Trophoblast cell (in vitro differentiated cells and primary cell): ENCODE measurements around the gene SPAG9.

ENCODE experiments used
- DNase-seq, 2 donors: peaks; one replicate each; pipeline ENCODE4 v3.0.0-alpha.2; 2016
- H2AFZ ChIP-seq: 2 replicates; pipeline ENCODE4 v1.6.1; 2013; ENCODE audit warnings: low read length, moderate library complexity, mild to moderate bottlenecking; ENCODE audit not compliant: insufficient read depth, poor library complexity
- H2AK5ac ChIP-seq: 2 replicates; pipeline ENCODE4 v1.6.1; 2013; ENCODE audit warnings: mild to moderate bottlenecking, low read length
- H2BK120ac ChIP-seq: 2 replicates; pipeline ENCODE4 v1.6.1; 2013; ENCODE audit warnings: low read length, mild to moderate bottlenecking, moderate library complexity; ENCODE audit not compliant: insufficient read depth, poor library complexity
- H2BK12ac ChIP-seq: 2 replicates; pipeline ENCODE4 v1.6.1; 2013; ENCODE audit warnings: mild to moderate bottlenecking, low read length, moderate library complexity
- H2BK5ac ChIP-seq: 2 replicates; pipeline ENCODE4 v1.6.1; 2013; ENCODE audit warnings: low read length, low read depth, moderate library complexity, mild to moderate bottlenecking; ENCODE audit not compliant: poor library complexity
- H3K14ac ChIP-seq: 2 replicates; pipeline ENCODE4 v1.6.1; 2013; ENCODE audit warnings: mild to moderate bottlenecking, low read length
- H3K18ac ChIP-seq: 2 replicates; pipeline ENCODE4 v1.6.1; 2013; ENCODE audit warnings: mild to moderate bottlenecking, low read length
- H3K23ac ChIP-seq: 2 replicates; pipeline ENCODE4 v1.6.1; 2013; ENCODE audit warnings: low read length
- H3K27ac ChIP-seq: 2 replicates; pipeline ENCODE4 v1.5.1; 2013; ENCODE audit warnings: low read depth, mild to moderate bottlenecking, inconsistent platforms, low read length, moderate library complexity
- H3K27me3 ChIP-seq: 2 replicates; pipeline ENCODE4 v1.6.1; 2013; ENCODE audit warnings: inconsistent platforms, mild to moderate bottlenecking, low read length, moderate library complexity; ENCODE audit not compliant: insufficient read depth
- H3K36me3 ChIP-seq, 2 experiments: 1 replicate in 1 of 2; 2 replicates in 1 of 2; pipeline ENCODE4 v1.6.1; 2013; ENCODE audit warnings: low read length in 2 of 2, mild to moderate bottlenecking in 2 of 2, moderate library complexity in 1 of 2; ENCODE audit not compliant: insufficient read depth in 2 of 2, control insufficient read depth in 1 of 2
- H3K4ac ChIP-seq: 2 replicates; pipeline ENCODE4 v1.6.1; 2013; ENCODE audit warnings: low read depth, mild to moderate bottlenecking, low read length, moderate library complexity
- H3K4me1 ChIP-seq, 2 experiments: 1 replicate in 1 of 2; 2 replicates in 1 of 2; pipeline ENCODE4 v1.6.1; 2013; ENCODE audit warnings: low read length in 2 of 2, mild to moderate bottlenecking in 2 of 2, moderate library complexity in 1 of 2; ENCODE audit not compliant: insufficient read depth in 2 of 2, control insufficient read depth in 1 of 2
- H3K4me2 ChIP-seq: 2 replicates; pipeline ENCODE4 v1.6.1; 2013; ENCODE audit warnings: inconsistent platforms, mild to moderate bottlenecking, low read length, moderate library complexity
- H3K4me3 ChIP-seq: 2 replicates; pipeline ENCODE4 v1.5.1; 2013; ENCODE audit warnings: mild to moderate bottlenecking, low read depth, low read length, inconsistent platforms
- H3K79me1 ChIP-seq: one replicate; pipeline ENCODE4 v1.6.1; 2013; ENCODE audit warnings: low read length
- H3K79me2 ChIP-seq: 2 replicates; pipeline ENCODE4 v1.6.1; 2013; ENCODE audit warnings: low read length, mild to moderate bottlenecking; ENCODE audit not compliant: control insufficient read depth, insufficient read depth, poor library complexity
- H3K9ac ChIP-seq: 2 replicates; pipeline ENCODE4 v1.6.1; 2013; ENCODE audit warnings: mild to moderate bottlenecking, low read length
- H3K9me3 ChIP-seq: 2 replicates; pipeline ENCODE4 v1.6.1; 2013; ENCODE audit warnings: low read depth, mild to moderate bottlenecking, control low read depth, inconsistent platforms, low read length; ENCODE audit not compliant: insufficient read depth
- H4K12ac ChIP-seq: 2 replicates; pipeline ENCODE4 v1.6.1; 2013; ENCODE audit warnings: low read depth, mild to moderate bottlenecking, low read length, moderate library complexity
- H4K8ac ChIP-seq: 2 replicates; pipeline ENCODE4 v1.6.1; 2013; ENCODE audit warnings: low read depth, mild to moderate bottlenecking, low read length, moderate library complexity
- H4K91ac ChIP-seq: one replicate; pipeline ENCODE4 v1.6.1; 2013; ENCODE audit warnings: low read depth, mild to moderate bottlenecking, low read length, moderate library complexity
- WGBS: extraction: QIAGEN DNeasy Blood & Tissue Kit; methylation state at CpG from one replicate; pipeline ENCODE4 v1.1.7; 2013; ENCODE audit warnings: missing lambda C conversion rate; ENCODE audit not compliant: insufficient read length, insufficient coverage; ENCODE audit errors: extremely low coverage; 5-methylcytosine and 5-hydroxymethylcytosine counted together

The SPAG9 gene

DNA sequence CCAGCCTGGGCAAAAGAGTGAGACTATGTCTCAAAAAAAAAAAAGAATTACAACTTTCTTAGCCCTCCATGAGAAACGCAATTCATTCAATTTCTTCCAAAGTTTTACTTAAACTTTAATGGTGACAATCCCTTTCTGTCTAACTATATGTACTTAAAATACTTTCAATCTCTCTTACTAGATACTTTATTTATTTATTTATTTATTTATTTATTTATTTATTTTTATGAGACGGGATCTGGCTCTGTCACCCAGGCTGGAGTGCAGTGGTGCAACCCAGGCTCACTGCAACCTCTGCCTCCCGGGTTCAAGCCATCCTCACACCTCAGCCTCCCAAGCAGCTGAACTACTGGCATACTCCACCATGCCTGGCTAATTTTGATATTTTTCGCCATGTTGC is 108.1 kb downstream of the SPAG9 start:
- Histone ChIP-seq H3K14ac (no peak overlapping the region), H3K23ac (no peak overlapping the region), H3K27ac (no peak overlapping the region), H3K4me2 (no peak overlapping the region), H4K8ac (no peak overlapping the region), H2BK12ac (no peak overlapping the region), H3K79me1 (no peaks in the 10 kb centered on the region), H3K4me3 (no peak overlapping the region), H3K36me3 (peaks cover 2 to 3% of the 10 kb centered on the region in 2 experiments), H2AK5ac (no peak overlapping the region), H3K18ac (no peak overlapping the region), H2BK5ac (no peak overlapping the region), H2AFZ (no peak overlapping the region), H2BK120ac (no peak overlapping the region), H3K9me3 (no peaks in the 10 kb centered on the region), H3K4ac (no peak overlapping the region), H4K91ac (no peak overlapping the region), H3K79me2 (no peaks in the 10 kb centered on the region), H4K12ac (no peak overlapping the region), H3K4me1 (no peaks in the 10 kb centered on the region), H3K9ac (no peak overlapping the region), H3K27me3 (no peaks in the 10 kb centered on the region)
- WGBS = no CpG with 5 or more reads among the region's 4 CpGs
- DNase-seq = no peak

DNA sequence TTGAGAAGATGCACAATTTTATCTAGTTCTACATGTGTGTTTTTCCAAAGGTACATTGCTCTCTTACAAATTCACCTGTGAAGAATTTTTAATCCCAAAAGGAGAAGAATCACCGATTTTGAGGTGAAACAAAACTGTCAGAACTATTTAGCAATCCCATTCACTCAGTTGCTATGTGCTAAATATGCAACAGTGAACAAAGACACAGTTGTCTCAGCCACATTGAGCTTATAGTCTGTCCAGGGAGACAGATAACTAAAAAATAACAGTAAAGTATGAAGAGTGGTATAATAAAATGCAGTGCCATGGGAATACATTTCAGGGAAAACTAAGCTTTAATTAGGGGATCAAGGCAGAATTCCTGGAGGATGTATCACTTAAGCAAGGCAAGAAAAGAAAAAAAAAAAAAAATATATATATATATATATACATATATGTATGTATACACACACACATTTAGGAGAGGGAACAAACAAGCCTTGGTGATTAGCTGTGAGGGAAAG is 110.4 kb downstream of the SPAG9 start:
- Histone ChIP-seq H4K91ac (no peak overlapping the region), H3K4me1 (no peaks in the 10 kb centered on the region), H3K4me2 (no peak overlapping the region), H2BK120ac (no peak overlapping the region), H3K4me3 (no peak overlapping the region), H3K79me2 (no peaks in the 10 kb centered on the region), H4K8ac (no peak overlapping the region), H2BK12ac (no peak overlapping the region), H3K18ac (no peak overlapping the region), H3K9me3 (no peaks in the 10 kb centered on the region), H3K27ac (no peak overlapping the region), H3K27me3 (no peaks in the 10 kb centered on the region), H3K79me1 (no peaks in the 10 kb centered on the region), H3K4ac (no peak overlapping the region), H2AFZ (no peak overlapping the region), H3K9ac (no peak overlapping the region), H2BK5ac (no peak overlapping the region), H4K12ac (no peak overlapping the region), H3K23ac (no peak overlapping the region), H2AK5ac (no peak overlapping the region), H3K36me3 (peaks cover 8 to 10% of the 10 kb centered on the region in 2 experiments), H3K14ac (no peak overlapping the region)
- no CpG with 5 or more reads among the region's 1 CpG for WGBS
- no peak for DNase-seq

DNA sequence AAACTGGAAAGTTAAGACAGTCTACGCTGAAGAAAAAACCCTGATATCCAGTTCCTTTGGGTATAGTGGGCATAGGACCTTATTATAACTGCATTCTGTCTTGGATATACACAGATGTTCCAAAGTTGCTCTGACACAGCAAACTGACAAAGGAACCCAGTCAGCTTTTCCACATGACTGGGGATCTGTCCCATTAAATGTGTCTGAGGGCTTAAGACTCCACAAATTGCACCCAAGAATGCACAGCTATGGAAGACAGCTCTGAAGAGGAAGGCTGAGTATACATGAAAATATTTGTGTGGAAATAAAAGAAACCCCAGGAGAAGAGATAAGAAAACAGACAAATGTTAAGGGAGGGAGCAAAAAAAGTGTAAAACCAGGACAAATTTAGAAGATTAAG is 114.1 kb downstream of the SPAG9 start:
- H3K9me3 ChIP-seq = no peaks in the 10 kb centered on the region
- no peak overlapping the region for H2BK5ac ChIP-seq
- H3K27ac ChIP-seq = no peak overlapping the region
- H3K4me2 ChIP-seq = no peak overlapping the region
- H3K36me3 ChIP-seq = peaks cover 5 to 17% of the 10 kb centered on the region in 2 experiments
- H2BK120ac ChIP-seq = no peak overlapping the region
- no peak overlapping the region for H3K14ac ChIP-seq
- no peak overlapping the region for H3K18ac ChIP-seq
- DNase-seq = no peak
- no peak overlapping the region for H2AK5ac ChIP-seq
- no peaks in the 10 kb centered on the region for H3K27me3 ChIP-seq
- H4K8ac ChIP-seq = no peak overlapping the region
- H2BK12ac ChIP-seq = no peak overlapping the region
- no peaks in the 10 kb centered on the region for H3K79me1 ChIP-seq
- H4K91ac ChIP-seq = no peak overlapping the region
- no peaks in the 10 kb centered on the region for H3K4me1 ChIP-seq
- H3K9ac ChIP-seq = no peak overlapping the region
- no peak overlapping the region for H3K23ac ChIP-seq
- H3K79me2 ChIP-seq = no peaks in the 10 kb centered on the region
- H3K4me3 ChIP-seq = no peak overlapping the region
- H4K12ac ChIP-seq = no peak overlapping the region
- no CpG with 5 or more reads among the region's 1 CpG for WGBS
- no peak overlapping the region for H2AFZ ChIP-seq
- H3K4ac ChIP-seq = no peak overlapping the region

DNA sequence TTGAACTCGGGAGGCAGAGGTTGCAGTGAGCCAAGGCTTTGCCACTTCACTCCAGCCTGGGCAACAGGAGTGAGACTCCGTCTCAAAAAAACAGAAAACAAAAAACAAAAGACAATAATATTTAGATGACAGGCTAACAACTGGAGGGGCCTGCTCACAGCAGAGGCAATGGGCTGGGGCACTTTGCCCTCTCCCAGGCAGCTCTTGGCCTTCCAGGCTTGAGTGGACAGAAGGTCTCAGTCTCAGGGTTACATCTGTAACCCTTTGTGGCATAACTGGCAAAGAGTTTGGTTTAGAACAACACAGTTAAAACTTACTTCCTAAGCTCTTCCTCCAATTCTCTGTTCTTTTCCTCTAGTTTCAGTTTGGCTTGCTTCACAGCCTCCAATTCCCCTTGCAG is 114.9 kb downstream of the SPAG9 start:
- Histone ChIP-seq H3K9ac (no peak overlapping the region), H3K18ac (no peak overlapping the region), H3K4me1 (no peaks in the 10 kb centered on the region), H3K14ac (no peak overlapping the region), H2BK5ac (no peak overlapping the region), H3K4me3 (no peak overlapping the region), H2AFZ (no peak overlapping the region), H3K23ac (no peak overlapping the region), H2AK5ac (no peak overlapping the region), H2BK120ac (no peak overlapping the region), H3K4me2 (no peak overlapping the region), H3K79me2 (no peaks in the 10 kb centered on the region), H2BK12ac (no peak overlapping the region), H4K8ac (no peak overlapping the region), H3K4ac (no peak overlapping the region), H4K12ac (no peak overlapping the region), H3K36me3 (peaks cover 5 to 17% of the 10 kb centered on the region in 2 experiments), H3K27ac (no peak overlapping the region), H3K79me1 (no peaks in the 10 kb centered on the region), H3K9me3 (no peaks in the 10 kb centered on the region), H3K27me3 (no peaks in the 10 kb centered on the region), H4K91ac (no peak overlapping the region)
- no peak for DNase-seq
- WGBS = no CpG with 5 or more reads among the region's 2 CpGs
